CD8-positive, alpha-beta memory T cell (primary cell): ENCODE results near the gene GMIP. TPM values are rescaled to one million over a fixed set of nuclear protein-coding genes. Genes with fewer than 3 reads are reported as not detected.

Experiments
- CTCF ChIA-PET: fragments of 350-600 bp; sonication (Branson Sonifier 250); formaldehyde crosslinking; loops from one replicate; lab custom pipeline; 2021; ENCODE audit warnings: antibody characterized with exemption; lab: Charles Lee
- POLR2A ChIA-PET: fragments of 350-600 bp; sonication (Branson Sonifier 250); formaldehyde crosslinking; loops from one replicate; lab custom pipeline; 2021; ENCODE audit warnings: antibody characterized with exemption; lab: Charles Lee
- DNase-seq, 5 donors: peaks; one replicate each; pipeline versions ENCODE4 v3.0.0 to v3.0.0-alpha.2; 2020 to 2022; ENCODE audit warnings: mixed read lengths in 1 of 5
- H3K27ac ChIP-seq: one replicate; pipeline ENCODE4 v1.7.0; 2013; ENCODE audit warnings: low read depth, mild to moderate bottlenecking, low read length, moderate library complexity
- H3K27me3 ChIP-seq: 2 replicates; pipeline ENCODE4 v1.7.0; 2013; ENCODE audit warnings: low read length, mild to moderate bottlenecking; ENCODE audit not compliant: insufficient read depth, poor library complexity, severe bottlenecking
- H3K36me3 ChIP-seq: 2 replicates; pipeline ENCODE4 v1.7.0; 2013; ENCODE audit warnings: mild to moderate bottlenecking, low read length, moderate library complexity; ENCODE audit not compliant: insufficient read depth
- H3K4me1 ChIP-seq: 2 replicates; pipeline ENCODE4 v1.7.0; 2013; ENCODE audit warnings: mild to moderate bottlenecking, low read length, moderate library complexity; ENCODE audit not compliant: insufficient read depth
- H3K4me3 ChIP-seq: 2 replicates; pipeline ENCODE4 v1.7.0; 2013; ENCODE audit warnings: mild to moderate bottlenecking, low read length
- H3K9me3 ChIP-seq: 2 replicates; pipeline ENCODE4 v1.7.0; 2013; ENCODE audit warnings: mild to moderate bottlenecking, low read length
- H3K27ac Mint-ChIP-seq, 8 donors: one replicate each; pipeline ENCODE4 v1.8.0; 2020 to 2021; ENCODE audit warnings: mixed read lengths in 8 of 8, mild to moderate bottlenecking in 6 of 8, inconsistent platforms in 3 of 8, moderate library complexity in 3 of 8
- H3K27me3 Mint-ChIP-seq, 2 donors: one replicate each; pipeline ENCODE4 v1.8.0; 2020 to 2021; ENCODE audit warnings: mixed read lengths in 2 of 2, mild to moderate bottlenecking in 1 of 2, moderate library complexity in 1 of 2
- H3K36me3 Mint-ChIP-seq, 3 donors: one replicate each; pipeline ENCODE4 v1.8.0; 2020 to 2021; ENCODE audit warnings: mixed read lengths in 3 of 3, inconsistent platforms in 1 of 3, mild to moderate bottlenecking in 1 of 3
- H3K4me1 Mint-ChIP-seq, 3 donors: one replicate each; pipeline ENCODE4 v1.8.0; 2020 to 2021; ENCODE audit warnings: mixed read lengths in 3 of 3, inconsistent platforms in 1 of 3, mild to moderate bottlenecking in 1 of 3
- H3K4me3 Mint-ChIP-seq, 7 donors: one replicate each; pipeline ENCODE4 v1.8.0; 2020 to 2021; ENCODE audit warnings: mixed read lengths in 7 of 7, mild to moderate bottlenecking in 6 of 7, moderate library complexity in 4 of 7, inconsistent platforms in 2 of 7
- H3K9me3 Mint-ChIP-seq, 5 donors: one replicate each; pipeline ENCODE4 v1.8.0; 2020 to 2022; ENCODE audit warnings: mixed read lengths in 5 of 5, mild to moderate bottlenecking in 3 of 5, moderate library complexity in 2 of 5, inconsistent platforms in 1 of 5
- polyA plus RNA-seq: library from polyadenylated mRNA; unstranded; fragments of 300-500 nt; fragmentation: Illumina TruSeq; gene quantifications from one replicate; pipeline ENCODE4 v1.2.3, GENCODE V29; 2021
- total RNA-seq, 2 experiments: library from RNA; stranded (reverse); gene quantifications; one replicate each; pipeline ENCODE4 v1.2.3, GENCODE V29; 2021

GMIP gene
- total and polyA plus RNA-seq, 3 experiments from 2014 or later: 54.5 to 71.3 (median 60.3) TPM

DNA sequence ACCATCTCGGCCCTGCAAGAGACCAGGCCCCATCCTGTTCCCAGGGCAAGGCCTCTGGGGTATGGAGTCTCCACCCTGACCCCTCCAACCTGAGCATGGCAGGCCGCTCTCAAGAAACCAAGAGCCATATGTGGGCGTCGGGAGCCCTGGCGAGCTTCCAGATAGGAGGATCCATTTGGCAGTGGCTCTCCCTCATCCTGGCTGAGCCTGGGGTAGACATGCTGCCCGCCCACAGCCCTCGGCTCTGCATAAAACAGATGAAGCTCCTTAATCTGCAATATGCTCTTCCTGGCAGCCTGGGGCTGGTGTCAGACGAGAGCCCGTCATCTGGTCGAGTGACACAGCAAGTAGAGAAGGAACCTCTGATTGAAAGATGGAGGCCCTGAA lies 13.9 kb upstream of the GMIP start:
- peaks cover 13% of the 10 kb centered on the region for H3K4me1 ChIP-seq
- peak in 1 of 5 donors; percentile 29 for DNase-seq
- CTCF ChIA-PET: interaction anchor here (0.7 kb wide), 1 partner anchor 11 kb away, joined by 4 read pairs; no protein-coding TSS in a partner anchor
- H3K9me3 Mint-ChIP-seq: no peaks in the 10 kb centered on the region
- peaks cover 20 to 21% (median 21%) of the 10 kb centered on the region in 3 donors for H3K4me1 Mint-ChIP-seq
- no peak overlapping the region for H3K4me3 Mint-ChIP-seq
- no peak overlapping the region for H3K27ac ChIP-seq
- no peak overlapping the region for H3K27ac Mint-ChIP-seq
- peaks cover 7 to 81% (median 14%) of the 10 kb centered on the region in 3 donors for H3K36me3 Mint-ChIP-seq
- H3K4me3 ChIP-seq: no peak overlapping the region
- POLR2A ChIA-PET: interaction anchor here (0.7 kb wide), 1 partner anchor 100 kb away, joined by 13 read pairs; no protein-coding TSS in a partner anchor
- no peaks in the 10 kb centered on the region for H3K9me3 ChIP-seq
- H3K27me3 Mint-ChIP-seq: no peaks in the 10 kb centered on the region
- H3K36me3 ChIP-seq: peaks cover 65% of the 10 kb centered on the region
- no peaks in the 10 kb centered on the region for H3K27me3 ChIP-seq

GRCh38 chr19:19656451-19657396 lies 13.3 kb upstream of the GMIP start:
- DNase-seq: peak in 1 of 5 donors; percentile 41
- peaks cover 71% of the 10 kb centered on the region for H3K36me3 ChIP-seq
- H3K4me3 ChIP-seq: no peak overlapping the region
- H3K27me3 ChIP-seq: no peaks in the 10 kb centered on the region
- ChIA-PET POLR2A (no interaction called here), CTCF (interaction anchor here (0.7 to 1.6 kb wide), 3 partner anchors 11 to 125 kb away, joined by 3 to 4 read pairs (median 4); no protein-coding TSS in a partner anchor)
- H3K9me3 ChIP-seq: no peaks in the 10 kb centered on the region
- no peak overlapping the region for H3K27ac ChIP-seq
- Mint-ChIP-seq H3K27ac (peak overlapping the region in 1 of 8 donors; percentile 73), H3K4me3 (no peak overlapping the region), H3K4me1 (peaks cover 13 to 14% (median 14%) of the 10 kb centered on the region in 3 donors), H3K9me3 (no peaks in the 10 kb centered on the region), H3K36me3 (peaks cover 7 to 85% (median 14%) of the 10 kb centered on the region in 3 donors), H3K27me3 (no peaks in the 10 kb centered on the region)
- peaks cover 7% of the 10 kb centered on the region for H3K4me1 ChIP-seq

GRCh38 chr19:19655641-19656343 lies 12.3 kb upstream of the GMIP start:
- Mint-ChIP-seq H3K4me3 (no peak overlapping the region), H3K36me3 (peaks cover 7 to 87% (median 14%) of the 10 kb centered on the region in 3 donors), H3K27ac (peak overlapping the region in 2 of 8 donors; percentile 75 to 82), H3K9me3 (no peaks in the 10 kb centered on the region), H3K4me1 (peaks cover 5 to 6% (median 6%) of the 10 kb centered on the region in 3 donors), H3K27me3 (peaks cover 0 to under 1% of the 10 kb centered on the region in 2 donors)
- Histone ChIP-seq H3K4me1 (no peaks in the 10 kb centered on the region), H3K27me3 (no peaks in the 10 kb centered on the region), H3K9me3 (no peaks in the 10 kb centered on the region), H3K4me3 (no peak overlapping the region), H3K36me3 (peaks cover 80% of the 10 kb centered on the region), H3K27ac (no peak overlapping the region)
- CTCF ChIA-PET: interaction anchor here (1.2 to 1.6 kb wide), 2 partner anchors 12 to 124 kb away, joined by 3 to 4 read pairs; no protein-coding TSS in a partner anchor
- POLR2A ChIA-PET: interaction anchor here (0.5 kb wide), 1 partner anchor 426 kb away, joined by 4 read pairs; no protein-coding TSS in a partner anchor
- DNase-seq: peak in 1 of 5 donors; percentile 40

GRCh38 chr19:19655051-19655594 lies 11.7 kb upstream of the GMIP start:
- peak in 1 of 5 donors; percentile 42 for DNase-seq
- H3K36me3 Mint-ChIP-seq: peaks cover 7 to 93% (median 14%) of the 10 kb centered on the region in 3 donors
- POLR2A ChIA-PET: interaction anchor here (0.5 to 1.3 kb wide), 2 partner anchors 13 to 425 kb away, joined by 4 to 12 read pairs; no protein-coding TSS in a partner anchor

DNA sequence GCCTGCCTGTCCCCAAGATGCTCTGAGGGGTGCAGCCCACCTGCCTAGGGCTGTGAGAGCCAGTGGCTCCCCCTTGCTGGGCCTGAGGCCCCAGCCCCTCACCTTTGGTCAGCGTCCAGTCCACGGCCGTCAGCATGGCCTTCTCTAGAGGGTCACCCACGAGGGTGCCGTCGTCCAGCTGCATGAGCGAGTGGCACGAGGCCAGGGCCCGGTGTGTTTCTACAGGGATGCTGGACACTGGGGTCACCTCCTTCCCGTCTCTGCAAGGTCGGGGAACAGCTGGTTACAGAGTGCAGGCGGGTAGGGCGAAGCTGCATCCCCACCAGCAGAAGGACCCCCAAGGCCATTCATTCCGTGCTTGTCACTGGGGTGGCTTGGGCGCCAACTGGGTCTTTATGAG lies 11.0 kb upstream of the GMIP start:
- Histone ChIP-seq H3K9me3 (no peaks in the 10 kb centered on the region), H3K4me3 (no peak overlapping the region), H3K4me1 (no peaks in the 10 kb centered on the region), H3K27ac (no peak overlapping the region), H3K27me3 (no peaks in the 10 kb centered on the region), H3K36me3 (peaks cover 77% of the 10 kb centered on the region)
- no peak for DNase-seq
- peaks cover 2 to 6% (median 6%) of the 10 kb centered on the region in 3 donors for H3K4me1 Mint-ChIP-seq
- POLR2A ChIA-PET: interaction anchor here (0.6 to 1.3 kb wide), 2 partner anchors 13 to 33 kb away, joined by 3 to 12 read pairs; no protein-coding TSS in a partner anchor
- no peak overlapping the region for H3K27ac Mint-ChIP-seq
- no peaks in the 10 kb centered on the region for H3K9me3 Mint-ChIP-seq
- H3K4me3 Mint-ChIP-seq: no peak overlapping the region
- CTCF ChIA-PET: no interaction called here
- peaks cover 0 to 1% of the 10 kb centered on the region in 2 donors for H3K27me3 Mint-ChIP-seq
- H3K36me3 Mint-ChIP-seq: peaks cover 7 to 93% (median 14%) of the 10 kb centered on the region in 3 donors

More at GRCh38 chr19:19655051-19655594, 11.7 kb upstream of the GMIP start:
- Histone ChIP-seq H3K4me3 (no peak overlapping the region), H3K36me3 (peaks cover 81% of the 10 kb centered on the region), H3K9me3 (no peaks in the 10 kb centered on the region), H3K27me3 (no peaks in the 10 kb centered on the region), H3K27ac (no peak overlapping the region), H3K4me1 (no peaks in the 10 kb centered on the region)
- no peak overlapping the region for H3K27ac Mint-ChIP-seq
- H3K27me3 Mint-ChIP-seq: peaks cover 0 to 1% of the 10 kb centered on the region in 2 donors
- CTCF ChIA-PET: interaction anchor here (1.2 to 1.6 kb wide), 2 partner anchors 11 to 123 kb away, joined by 3 to 4 read pairs; no protein-coding TSS in a partner anchor
- H3K4me1 Mint-ChIP-seq: peaks cover 5 to 6% (median 6%) of the 10 kb centered on the region in 3 donors
- H3K4me3 Mint-ChIP-seq: peak overlapping the region in 1 of 7 donors; percentile 44
- no peaks in the 10 kb centered on the region for H3K9me3 Mint-ChIP-seq

DNA sequence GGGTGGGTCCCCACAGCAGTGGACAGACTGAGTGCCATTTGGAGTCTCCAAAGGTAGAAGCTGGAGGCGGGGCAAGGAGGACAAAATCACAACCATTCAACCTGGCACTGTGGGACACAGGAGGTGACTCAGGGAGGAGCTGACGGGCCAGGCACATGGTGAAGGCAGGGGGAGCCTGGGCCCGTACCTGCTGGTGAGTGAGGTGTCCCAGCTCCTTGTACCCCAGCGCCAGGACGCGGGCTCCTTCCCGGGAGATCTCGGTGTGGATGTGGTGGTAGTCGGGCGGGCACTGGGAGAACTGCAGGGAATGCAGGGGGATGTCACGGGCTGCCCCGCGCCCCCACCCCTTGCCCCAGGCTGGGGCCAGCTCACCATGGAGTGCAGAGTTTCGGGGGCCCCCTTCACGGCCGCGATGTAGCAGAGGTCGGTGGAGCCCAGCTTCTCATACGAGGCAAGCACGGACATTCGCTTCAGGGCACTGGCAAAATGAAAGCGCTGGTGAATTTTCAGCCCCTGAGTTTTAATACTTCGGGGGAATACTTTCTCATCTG lies 10.2 kb upstream of the GMIP start:
- H3K4me1 Mint-ChIP-seq: peaks cover 2 to 6% (median 6%) of the 10 kb centered on the region in 3 donors
- POLR2A ChIA-PET: interaction anchor here (1.1 to 1.8 kb wide), 3 partner anchors 9 to 25 kb away, joined by 3 to 12 read pairs (median 5); no protein-coding TSS in a partner anchor
- CTCF ChIA-PET: no interaction called here
- Histone ChIP-seq H3K36me3 (peaks cover 73% of the 10 kb centered on the region), H3K27ac (no peak overlapping the region), H3K9me3 (no peaks in the 10 kb centered on the region), H3K4me1 (no peaks in the 10 kb centered on the region), H3K27me3 (no peaks in the 10 kb centered on the region), H3K4me3 (no peak overlapping the region)
- H3K4me3 Mint-ChIP-seq: no peak overlapping the region
- peaks cover 7 to 93% (median 17%) of the 10 kb centered on the region in 3 donors for H3K36me3 Mint-ChIP-seq
- no peaks in the 10 kb centered on the region for H3K9me3 Mint-ChIP-seq
- peaks cover 0 to 1% of the 10 kb centered on the region in 2 donors for H3K27me3 Mint-ChIP-seq
- no peak overlapping the region for H3K27ac Mint-ChIP-seq
- no peak for DNase-seq
